Fibroblast of mammary gland (primary cell): Measurements from ENCODE around the gene ANK3.

ENCODE experiments used
- DNase-seq: peaks from one replicate; pipeline ENCODE4 v3.0.0-alpha.2; 2010; ENCODE audit warnings: low read depth
- H3K4me3 ChIP-seq: 2 replicates; pipeline ENCODE4 v1.5.1; 2011; ENCODE audit warnings: low read depth, mild to moderate bottlenecking, low read length, moderate library complexity; ENCODE audit not compliant: control insufficient read depth
- CTCF ChIP-seq: conservative IDR thresholded peaks from 2 replicates; pipeline ENCODE4 v1.5.1; 2011; ENCODE audit warnings: low read depth, low read length, inconsistent platforms; ENCODE audit not compliant: control insufficient read depth, insufficient read depth

ANK3 gene

GRCh38 chr10:60130130-60130579 is 259.5 kb downstream of the ANK3 start:
- no peak for DNase-seq
- TF ChIP-seq CTCF: no peak
- no peak overlapping the region for H3K4me3 ChIP-seq

GRCh38 chr10:60125895-60126294 is 263.8 kb downstream of the ANK3 start:
- DNase-seq: no peak
- H3K4me3 ChIP-seq: no peak overlapping the region
- TF ChIP-seq CTCF: no peak

- H3K4me3 ChIP-seq: no peak overlapping the region
- no peak for DNase-seq
- TF ChIP-seq CTCF: no peak
Observed at GRCh38 chr10:60124536-60124935, 265.1 kb downstream of the ANK3 start.

- no peak for TF ChIP-seq CTCF
- DNase-seq: peak; percentile 57
- no peak overlapping the region for H3K4me3 ChIP-seq
Observed at GRCh38 chr10:60123668-60124067, 266.0 kb downstream of the ANK3 start.

- DNase-seq: peak; percentile 97
- TF ChIP-seq CTCF: no peak
- no peak overlapping the region for H3K4me3 ChIP-seq
Observed at GRCh38 chr10:60123172-60123571, 266.5 kb downstream of the ANK3 start.

- DNase-seq: no peak
- no peak for TF ChIP-seq CTCF
- H3K4me3 ChIP-seq: no peak overlapping the region
Observed at GRCh38 chr10:60122190-60122589, 267.5 kb downstream of the ANK3 start.
